Lower lobe of right lung (tissue), 2 donors: ENCODE measurements around the gene RBKS. TPM values are rescaled to one million over a fixed set of nuclear protein-coding genes. Genes with fewer than 3 reads are reported as not detected.

Experiments
- ATAC-seq, 2 donors: fragments of 200-7000 bp; cut with Tn5 transposase; one replicate each; pipeline ENCODE4 v1.9.1; 2020 to 2022; ENCODE audit warnings: mild to moderate bottlenecking in 2 of 2, moderate library complexity in 2 of 2
- DNase-seq: peaks from one replicate; pipeline ENCODE4 v3.0.0-alpha.2; 2020
- H3K27ac ChIP-seq: fragments of 200-600 bp; one replicate; pipeline ENCODE4 v1.8.0; 2022
- H3K27me3 ChIP-seq: fragments of 200-600 bp; one replicate; pipeline ENCODE4 v1.8.0; 2022; ENCODE audit warnings: low read depth
- H3K36me3 ChIP-seq: fragments of 200-600 bp; one replicate; pipeline ENCODE4 v1.8.0; 2022; ENCODE audit warnings: mild to moderate bottlenecking
- H3K4me1 ChIP-seq: fragments of 200-600 bp; one replicate; pipeline ENCODE4 v1.8.0; 2022
- H3K4me3 ChIP-seq: fragments of 200-600 bp; one replicate; pipeline ENCODE4 v1.8.0; 2022; ENCODE audit warnings: mild to moderate bottlenecking
- H3K9me3 ChIP-seq: fragments of 200-600 bp; one replicate; pipeline ENCODE4 v1.8.0; 2022
- intact Hi-C: fragments of 100-400 bp; cut with DNase I; formaldehyde crosslinking; loops from one replicate; pipeline ENCODE4 v1.11.0; 2022
- total RNA-seq: library from RNA; stranded (reverse); fragmentation: NEBNext Ultra II Directional; extraction: Animal tissue kit (Norgen Biotek cat#: 25700); gene quantifications from one replicate; pipeline ENCODE4 v1.2.1, GENCODE V29; 2021
- TF ChIP-seq, protein P1 (sequence below): fragments of 200-600 bp; IDR thresholded peaks from one replicate; pipeline ENCODE4 v1.8.0; 2022; ENCODE audit warnings: antibody characterized with exemption, mild to moderate bottlenecking
- donor health status: DM: no; HTN: yes; CAD: no; lungs with severe emphysema.

RBKS gene
- total RNA-seq, 1 donor from 2014 or later: 2.2 TPM

DNA sequence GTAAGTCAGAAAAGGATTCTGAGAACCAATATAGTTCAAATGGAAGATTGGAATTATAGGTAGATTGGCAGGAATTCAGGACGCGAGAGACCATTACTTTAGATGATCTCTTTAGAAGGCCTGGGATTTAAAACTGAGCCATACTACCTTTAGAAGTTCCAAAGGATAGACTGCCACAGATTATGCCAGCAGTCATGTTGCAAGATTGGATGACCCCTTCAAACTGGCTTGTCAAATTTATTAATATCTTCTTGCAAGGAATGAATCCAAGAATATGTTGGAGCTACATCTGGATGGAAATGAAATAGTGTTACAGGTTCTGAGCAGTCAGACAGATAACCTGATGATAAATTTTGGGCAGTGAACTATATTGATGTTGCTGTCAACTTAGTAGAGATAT, 22.3 kb upstream of the RBKS start:
- DNase-seq (no peak), ATAC-seq (no peak)
- Histone ChIP-seq H3K4me3 (no peak overlapping the region), H3K27me3 (no peaks in the 10 kb centered on the region), H3K9me3 (no peaks in the 10 kb centered on the region), H3K36me3 (no peaks in the 10 kb centered on the region), H3K27ac (no peak overlapping the region), H3K4me1 (peaks cover 29% of the 10 kb centered on the region)
- TF ChIP-seq, protein P1, sequence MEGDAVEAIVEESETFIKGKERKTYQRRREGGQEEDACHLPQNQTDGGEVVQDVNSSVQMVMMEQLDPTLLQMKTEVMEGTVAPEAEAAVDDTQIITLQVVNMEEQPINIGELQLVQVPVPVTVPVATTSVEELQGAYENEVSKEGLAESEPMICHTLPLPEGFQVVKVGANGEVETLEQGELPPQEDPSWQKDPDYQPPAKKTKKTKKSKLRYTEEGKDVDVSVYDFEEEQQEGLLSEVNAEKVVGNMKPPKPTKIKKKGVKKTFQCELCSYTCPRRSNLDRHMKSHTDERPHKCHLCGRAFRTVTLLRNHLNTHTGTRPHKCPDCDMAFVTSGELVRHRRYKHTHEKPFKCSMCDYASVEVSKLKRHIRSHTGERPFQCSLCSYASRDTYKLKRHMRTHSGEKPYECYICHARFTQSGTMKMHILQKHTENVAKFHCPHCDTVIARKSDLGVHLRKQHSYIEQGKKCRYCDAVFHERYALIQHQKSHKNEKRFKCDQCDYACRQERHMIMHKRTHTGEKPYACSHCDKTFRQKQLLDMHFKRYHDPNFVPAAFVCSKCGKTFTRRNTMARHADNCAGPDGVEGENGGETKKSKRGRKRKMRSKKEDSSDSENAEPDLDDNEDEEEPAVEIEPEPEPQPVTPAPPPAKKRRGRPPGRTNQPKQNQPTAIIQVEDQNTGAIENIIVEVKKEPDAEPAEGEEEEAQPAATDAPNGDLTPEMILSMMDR: no peak
- intact Hi-C loops: no loop called here

DNA sequence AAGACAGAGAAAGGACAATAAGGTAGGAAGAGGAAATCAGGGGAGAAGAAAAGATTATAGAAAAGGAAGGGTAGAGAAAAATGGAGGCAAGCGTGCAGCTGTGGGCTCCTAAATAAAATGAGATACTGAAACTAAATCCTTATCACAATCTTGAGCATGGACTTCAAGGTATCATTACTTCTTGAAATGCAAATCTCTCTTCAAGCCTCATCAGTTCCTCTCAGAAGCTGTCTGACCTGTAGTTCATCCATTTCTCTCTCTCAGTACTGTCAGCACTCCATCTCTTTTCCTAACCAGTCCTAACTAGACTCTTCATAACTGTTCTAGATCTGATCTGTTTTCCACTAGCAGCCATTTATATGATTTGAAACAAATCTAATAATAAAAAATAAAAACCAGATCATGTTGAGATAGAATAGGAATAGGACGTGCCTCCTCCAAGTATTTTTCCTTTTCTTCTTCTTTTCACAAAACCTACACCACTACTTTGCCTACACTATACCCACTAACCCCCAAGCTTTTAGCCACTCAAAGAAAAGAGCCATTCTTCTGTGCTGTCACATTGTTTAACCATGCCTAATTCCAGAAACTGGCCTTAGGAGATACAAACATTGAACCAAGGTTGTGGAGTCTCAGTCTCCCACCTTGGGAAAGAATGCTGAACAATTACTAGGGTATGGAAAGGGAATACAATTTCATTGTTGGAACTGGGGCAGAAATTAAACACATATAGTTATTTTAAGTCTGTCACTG, 21.4 kb upstream of the RBKS start:
- no peak for ATAC-seq
- intact Hi-C loops: no loop called here
- H3K27ac ChIP-seq: no peak overlapping the region
- TF ChIP-seq, protein P1: no peak
- no peak for DNase-seq
- H3K27me3 ChIP-seq: no peaks in the 10 kb centered on the region
- peaks cover 25% of the 10 kb centered on the region for H3K4me1 ChIP-seq
- H3K9me3 ChIP-seq: no peaks in the 10 kb centered on the region
- no peaks in the 10 kb centered on the region for H3K36me3 ChIP-seq
- H3K4me3 ChIP-seq: no peak overlapping the region

DNA sequence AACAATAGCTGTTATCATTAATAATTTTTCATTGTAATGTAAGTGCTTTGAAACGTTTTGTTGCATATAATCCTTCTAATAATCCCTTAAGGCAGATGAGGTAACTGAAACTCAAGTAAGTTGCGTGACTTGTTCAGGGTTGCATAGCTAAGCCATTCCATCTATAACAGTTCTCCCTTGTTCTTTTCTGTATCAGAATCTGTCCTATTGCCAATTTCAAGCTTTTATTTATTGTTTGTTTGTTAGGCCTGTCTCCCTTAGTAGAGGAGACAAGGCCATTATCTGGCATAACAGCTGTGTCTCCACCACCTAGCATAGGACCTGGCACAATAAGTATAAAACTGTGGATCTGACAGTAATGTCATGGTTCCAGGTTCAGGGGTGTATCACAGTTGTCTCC, 19.7 kb upstream of the RBKS start:
- TF ChIP-seq, protein P1: no peak
- Histone ChIP-seq H3K9me3 (no peaks in the 10 kb centered on the region), H3K36me3 (no peaks in the 10 kb centered on the region), H3K4me1 (peaks cover 8% of the 10 kb centered on the region), H3K27me3 (no peaks in the 10 kb centered on the region), H3K27ac (no peak overlapping the region), H3K4me3 (no peak overlapping the region)
- DNase-seq (no peak), ATAC-seq (no peak)
- intact Hi-C loops: no loop called here

DNA sequence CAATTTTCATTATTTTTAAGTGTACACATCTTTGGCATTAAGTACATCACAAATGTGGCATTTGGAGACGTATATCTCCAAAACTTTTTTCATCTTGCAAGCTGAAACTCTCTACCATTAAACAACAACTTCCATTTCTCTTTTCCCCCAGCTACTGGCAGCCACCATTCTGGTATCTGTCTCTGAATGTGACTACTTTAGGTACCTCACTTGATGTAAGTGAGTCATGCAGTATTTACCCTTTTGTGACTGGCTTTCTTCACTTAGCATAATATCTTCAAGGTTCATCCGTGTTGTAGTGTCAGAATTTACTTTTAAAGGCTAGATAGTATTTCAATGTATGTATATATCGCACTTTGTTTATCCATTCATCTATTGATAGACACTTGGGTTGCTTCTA, 17.4 kb upstream of the RBKS start:
- no peaks in the 10 kb centered on the region for H3K9me3 ChIP-seq
- no peak overlapping the region for H3K4me3 ChIP-seq
- H3K27ac ChIP-seq: no peak overlapping the region
- TF ChIP-seq, protein P1: no peak
- H3K4me1 ChIP-seq: no peaks in the 10 kb centered on the region
- DNase-seq (no peak), ATAC-seq (no peak)
- H3K36me3 ChIP-seq: no peaks in the 10 kb centered on the region
- intact Hi-C loops: no loop called here
- no peaks in the 10 kb centered on the region for H3K27me3 ChIP-seq

DNA sequence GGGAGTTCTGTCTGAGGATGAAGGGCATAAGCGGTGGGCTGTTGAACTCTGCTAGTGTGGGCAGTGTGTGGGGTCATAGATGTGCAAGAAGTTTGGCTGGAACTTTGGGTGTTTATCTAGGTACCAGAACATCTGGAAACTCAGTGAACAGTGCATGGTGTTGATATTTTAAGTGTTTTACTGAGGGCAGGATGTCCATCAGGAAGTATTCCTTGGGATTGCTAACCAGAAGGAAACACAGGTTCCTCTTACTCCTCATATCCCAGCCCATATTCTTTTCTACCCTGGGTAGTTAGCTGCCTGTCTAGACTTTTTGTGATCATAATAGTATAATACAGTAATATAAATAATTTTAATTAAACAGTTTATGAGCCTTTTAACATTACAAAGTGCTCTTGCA, 15.9 kb upstream of the RBKS start:
- Histone ChIP-seq H3K4me1 (peaks cover 3% of the 10 kb centered on the region), H3K27ac (no peak overlapping the region), H3K36me3 (no peaks in the 10 kb centered on the region), H3K27me3 (no peaks in the 10 kb centered on the region), H3K4me3 (no peak overlapping the region), H3K9me3 (no peaks in the 10 kb centered on the region)
- TF ChIP-seq, protein P1: no peak
- ATAC-seq: no peak
- DNase-seq: no peak
- intact Hi-C loops: no loop called here
